B cell (primary cell): ENCODE results near the gene KMT2C. TPM values are rescaled to one million over a fixed set of nuclear protein-coding genes. Genes with fewer than 3 reads are reported as not detected.

Experiments
- ATAC-seq: fragments of 200-7000 bp; cut with Tn5 transposase; one replicate; pipeline ENCODE4 v1.10.0; 2021; ENCODE audit warnings: low read depth, mild to moderate bottlenecking, moderate number of reproducible peaks, moderate library complexity
- CTCF ChIA-PET: fragments of 350-600 bp; sonication (Branson Sonifier 250); formaldehyde crosslinking; loops from one replicate; lab custom pipeline; 2021; ENCODE audit warnings: antibody characterized with exemption, inconsistent platforms; lab: Charles Lee
- POLR2A ChIA-PET: fragments of 350-600 bp; sonication (Branson Sonifier 250); formaldehyde crosslinking; loops from one replicate; lab custom pipeline; 2021; ENCODE audit warnings: antibody characterized with exemption; lab: Charles Lee
- DNase-seq: peaks from one replicate; pipeline ENCODE4 v3.0.0; 2013
- H2AFZ ChIP-seq: 2 replicates; pipeline ENCODE4 v1.6.1; 2012; ENCODE audit warnings: mild to moderate bottlenecking, low read depth, low read length; ENCODE audit not compliant: insufficient read depth, poor library complexity, severe bottlenecking
- H3K27ac ChIP-seq, 2 donors: 1 replicate in 1 of 2; 2 replicates in 1 of 2; pipeline ENCODE4 v1.5.1; 2012 to 2013; ENCODE audit warnings: low read length in 2 of 2, mild to moderate bottlenecking in 2 of 2, moderate library complexity in 1 of 2
- H3K27me3 ChIP-seq, 4 experiments: fragments of 200-600 bp in 1 of 4; sonication (generic) in 1 of 4; replicated peaks in 1 of 4; 1 replicate in 2 of 4; 2 replicates in 2 of 4; pipeline versions ENCODE4 v1.6.1 to v1.7.0; 2013 to 2016; ENCODE audit warnings: low read length in 3 of 4, mild to moderate bottlenecking in 2 of 4, mixed read lengths in 1 of 4, moderate library complexity in 1 of 4; ENCODE audit not compliant: insufficient read depth in 4 of 4, control insufficient read depth in 3 of 4; ENCODE audit errors: control extremely low read depth in 1 of 4
- H3K36me3 ChIP-seq, 2 experiments: replicated peaks in 1 of 2; 1 replicate in 1 of 2; 2 replicates in 1 of 2; pipeline versions ENCODE4 v1.6.1 to v1.7.1; 2013; ENCODE audit warnings: low read length in 1 of 2; ENCODE audit not compliant: insufficient read depth in 2 of 2, control insufficient read depth in 1 of 2; ENCODE audit errors: control extremely low read depth in 1 of 2, extremely low read depth in 1 of 2
- H3K4me1 ChIP-seq, 2 donors: fragments of 200-600 bp in 1 of 2; sonication (generic) in 1 of 2; 1 replicate in 1 of 2; 2 replicates in 1 of 2; pipeline versions ENCODE4 v1.5.1 to v1.6.1; 2013 to 2017; ENCODE audit warnings: low read length in 2 of 2; ENCODE audit not compliant: control insufficient read depth in 2 of 2, insufficient read depth in 2 of 2
- H3K4me2 ChIP-seq: replicated peaks from 2 replicates; pipeline ENCODE3; 2012; ENCODE audit warnings: mild to moderate bottlenecking, low read depth, low read length; ENCODE audit not compliant: poor library complexity, severe bottlenecking
- H3K4me3 ChIP-seq, 5 experiments: fragments of 200-600 bp in 1 of 5; sonication (generic) in 1 of 5; 1 replicate in 3 of 5; 2 replicates in 2 of 5; pipeline versions ENCODE4 v1.5.1 to v1.7.0; 2011 to 2016; ENCODE audit warnings: low read length in 4 of 5, mild to moderate bottlenecking in 4 of 5, low read depth in 2 of 5, control low read depth in 1 of 5, moderate library complexity in 1 of 5; ENCODE audit not compliant: insufficient read depth in 1 of 5; ENCODE audit errors: control extremely low read depth in 1 of 5, extremely low read depth in 1 of 5
- H3K79me2 ChIP-seq: fragments of 200-600 bp; sonication (generic); one replicate; pipeline ENCODE4 v1.6.0; 2016; ENCODE audit warnings: low read length; ENCODE audit not compliant: control insufficient read depth, insufficient read depth
- H3K9ac ChIP-seq: fragments of 200-600 bp; sonication (generic); 2 replicates; pipeline ENCODE4 v1.6.1; 2017; ENCODE audit warnings: mild to moderate bottlenecking, low read length, moderate library complexity
- H3K9me3 ChIP-seq, 3 donors: one replicate each; pipeline versions ENCODE4 v1.6.1 to v1.7.1; 2013; ENCODE audit warnings: low read length in 2 of 3; ENCODE audit not compliant: control insufficient read depth in 2 of 3, insufficient read depth in 1 of 3; ENCODE audit errors: control extremely low read depth in 1 of 3
- H4K20me1 ChIP-seq: 2 replicates; pipeline ENCODE4 v1.6.0; 2012; ENCODE audit warnings: mild to moderate bottlenecking, low read length; ENCODE audit not compliant: insufficient read depth, control insufficient read depth, poor library complexity, severe bottlenecking
- H3K27ac Mint-ChIP-seq: one replicate; pipeline ENCODE4 v1.8.0; 2021; ENCODE audit warnings: mixed read lengths
- H3K27me3 Mint-ChIP-seq: one replicate; pipeline ENCODE4 v1.8.0; 2021; ENCODE audit warnings: mixed read lengths
- H3K4me1 Mint-ChIP-seq: one replicate; pipeline ENCODE4 v1.8.0; 2021; ENCODE audit warnings: mixed read lengths
- H3K4me3 Mint-ChIP-seq: one replicate; pipeline ENCODE4 v1.8.0; 2021; ENCODE audit warnings: mixed read lengths
- H3K9me3 Mint-ChIP-seq: one replicate; pipeline ENCODE4 v1.8.0; 2022; ENCODE audit warnings: mixed read lengths; ENCODE audit not compliant: insufficient read depth
- EZH2 ChIP-seq: IDR thresholded peaks from 2 replicates; pipeline ENCODE4 v1.6.1; 2012; ENCODE audit warnings: borderline replicate concordance, low read depth, mild to moderate bottlenecking, moderate library complexity, low read length; ENCODE audit not compliant: insufficient read depth, poor library complexity, severe bottlenecking
- WGBS: methylation state at CpG from one replicate; pipeline ENCODE4 v1.1.5; 2013; ENCODE audit warnings: missing lambda C conversion rate; ENCODE audit not compliant: insufficient coverage; 5-methylcytosine and 5-hydroxymethylcytosine counted together
- intact Hi-C: fragments of 100-400 bp; cut with micrococcal nuclease; formaldehyde crosslinking; loops from one replicate; pipeline ENCODE4 v1.10.0; 2022
- polyA minus RNA-seq: library from RNA; depleted of rRNA, polyadenylated mRNA; stranded (reverse); fragments of >200 nt; gene quantifications from 2 replicates; pipeline ENCODE4 v1.2.3, GENCODE V29; 2012
- polyA plus RNA-seq: library from polyadenylated mRNA; depleted of rRNA; stranded (reverse); fragments of >200 nt; gene quantifications from 2 replicates; pipeline ENCODE4 v1.2.3, GENCODE V29; 2012
- total RNA-seq, 2 donors: library from RNA; stranded (reverse); fragments of 120-200 nt in 1 of 2; gene quantifications; 1 replicate in 1 of 2; 2 replicates in 1 of 2; pipeline versions ENCODE4 v1.2.3 to v1.2.4, GENCODE V29; 2013 to 2022
- TF ChIP-seq, protein P1 (sequence below): fragments of 200-600 bp; IDR thresholded peaks from one replicate; pipeline ENCODE4 v1.8.0; 2022; ENCODE audit warnings: antibody characterized with exemption, mild to moderate bottlenecking

KMT2C gene
- total RNA-seq (157 and 171 TPM in 2 replicates), polyA plus RNA-seq (14.9 and 18.4 TPM in 2 replicates), polyA minus RNA-seq (36.3 and 62.2 TPM in 2 replicates)
- total RNA-seq (2013), result 61.5 TPM

DNA sequence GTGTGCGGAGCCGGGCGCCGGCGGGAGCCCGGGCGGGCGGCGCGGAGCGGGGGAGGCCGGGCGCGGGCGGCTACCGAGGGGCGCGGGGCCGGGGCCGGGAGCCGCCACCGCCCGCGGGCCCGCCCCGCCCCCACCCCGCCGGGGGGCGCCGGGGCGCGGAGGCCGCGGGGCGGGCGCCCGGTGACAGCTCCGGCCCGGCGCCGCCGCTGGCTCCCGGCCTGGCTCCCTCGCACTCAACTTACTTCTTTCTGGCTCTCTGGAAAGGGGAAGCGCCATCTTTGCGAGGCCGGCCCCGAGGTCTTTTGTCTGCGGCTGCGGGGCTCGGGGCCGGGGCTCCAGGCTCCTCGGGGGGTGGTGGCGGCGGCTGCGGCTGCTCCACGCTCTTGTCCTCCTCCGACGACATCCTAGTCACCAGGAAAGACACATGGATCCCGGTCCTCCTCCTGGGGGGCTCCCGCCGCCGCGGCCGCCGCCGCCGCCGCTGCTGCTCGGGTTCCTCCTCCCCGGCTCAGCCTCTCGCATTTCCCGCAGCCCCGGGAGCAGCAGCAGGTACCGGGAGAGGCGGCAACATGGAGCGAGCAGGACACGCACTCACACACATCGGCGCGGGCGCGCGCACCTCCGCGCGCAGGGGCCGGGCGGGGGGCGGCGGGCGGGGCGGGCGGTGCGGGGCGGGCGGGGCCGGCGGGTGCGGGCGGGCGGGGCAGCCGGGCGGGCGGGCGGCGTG is at the start of gene KMT2C:
Gene KMT2C, minus strand, starts transcription at position 620 of the 727 bp plus-strand sequence. Its CDS starts 217 bp downstream, at position 403.
- peak within 1 kb of the TSS; percentile 95 for H3K27ac Mint-ChIP-seq
- H3K9me3 Mint-ChIP-seq, result no peaks in the 10 kb centered on the region
- H3K27me3 ChIP-seq, result no peaks in the 10 kb centered on the region
- peak within 1 kb of the TSS; percentile 95 for H3K4me3 Mint-ChIP-seq
- H3K27me3 Mint-ChIP-seq, result no peaks in the 10 kb centered on the region
- TF ChIP-seq, protein P1, sequence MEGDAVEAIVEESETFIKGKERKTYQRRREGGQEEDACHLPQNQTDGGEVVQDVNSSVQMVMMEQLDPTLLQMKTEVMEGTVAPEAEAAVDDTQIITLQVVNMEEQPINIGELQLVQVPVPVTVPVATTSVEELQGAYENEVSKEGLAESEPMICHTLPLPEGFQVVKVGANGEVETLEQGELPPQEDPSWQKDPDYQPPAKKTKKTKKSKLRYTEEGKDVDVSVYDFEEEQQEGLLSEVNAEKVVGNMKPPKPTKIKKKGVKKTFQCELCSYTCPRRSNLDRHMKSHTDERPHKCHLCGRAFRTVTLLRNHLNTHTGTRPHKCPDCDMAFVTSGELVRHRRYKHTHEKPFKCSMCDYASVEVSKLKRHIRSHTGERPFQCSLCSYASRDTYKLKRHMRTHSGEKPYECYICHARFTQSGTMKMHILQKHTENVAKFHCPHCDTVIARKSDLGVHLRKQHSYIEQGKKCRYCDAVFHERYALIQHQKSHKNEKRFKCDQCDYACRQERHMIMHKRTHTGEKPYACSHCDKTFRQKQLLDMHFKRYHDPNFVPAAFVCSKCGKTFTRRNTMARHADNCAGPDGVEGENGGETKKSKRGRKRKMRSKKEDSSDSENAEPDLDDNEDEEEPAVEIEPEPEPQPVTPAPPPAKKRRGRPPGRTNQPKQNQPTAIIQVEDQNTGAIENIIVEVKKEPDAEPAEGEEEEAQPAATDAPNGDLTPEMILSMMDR, result no peak
- no peak for TF ChIP-seq EZH2
- WGBS, result under 1% methylated on average over 107 of the region's 107 CpGs
- H2AFZ ChIP-seq, result peak within 1 kb of the TSS; percentile 90
- peaks cover 16 to 17% of the 10 kb centered on the region in 2 donors for H3K4me1 ChIP-seq
- H3K4me1 Mint-ChIP-seq, result peaks cover 38% of the 10 kb centered on the region
- peaks cover 25% of the 10 kb centered on the region for H4K20me1 ChIP-seq
- no peaks in the 10 kb centered on the region for H3K36me3 ChIP-seq
- H3K9ac ChIP-seq, result peak within 1 kb of the TSS; percentile 87
- peak within 1 kb of the TSS; percentile 67 for H3K4me2 ChIP-seq
- POLR2A ChIA-PET, result interaction anchor here (1.0 to 4.5 kb wide), 5 partner anchors 25 to 93 kb away, joined by 3 to 25 read pairs (median 5); no protein-coding TSS in a partner anchor
- H3K79me2 ChIP-seq, result peaks cover 25% of the 10 kb centered on the region
- CTCF ChIA-PET, result interaction anchor here (1.2 to 2.1 kb wide), 2 partner anchors 99 to 271 kb away, joined by 4 to 7 read pairs; no protein-coding TSS in a partner anchor
- no peaks in the 10 kb centered on the region for H3K9me3 ChIP-seq
- peak; percentile 32 for ATAC-seq
- peak within 1 kb of the TSS; percentile 80 to 89 for H3K27ac ChIP-seq
- peak; percentile 71 for DNase-seq
- H3K4me3 ChIP-seq, result peak within 1 kb of the TSS; percentile 70 to 86 (median 76)
- intact Hi-C loops, result loop anchor here (1.0 to 2.0 kb wide), 2 partner anchors 28 to 99 kb away; no protein-coding TSS in a partner anchor

DNA sequence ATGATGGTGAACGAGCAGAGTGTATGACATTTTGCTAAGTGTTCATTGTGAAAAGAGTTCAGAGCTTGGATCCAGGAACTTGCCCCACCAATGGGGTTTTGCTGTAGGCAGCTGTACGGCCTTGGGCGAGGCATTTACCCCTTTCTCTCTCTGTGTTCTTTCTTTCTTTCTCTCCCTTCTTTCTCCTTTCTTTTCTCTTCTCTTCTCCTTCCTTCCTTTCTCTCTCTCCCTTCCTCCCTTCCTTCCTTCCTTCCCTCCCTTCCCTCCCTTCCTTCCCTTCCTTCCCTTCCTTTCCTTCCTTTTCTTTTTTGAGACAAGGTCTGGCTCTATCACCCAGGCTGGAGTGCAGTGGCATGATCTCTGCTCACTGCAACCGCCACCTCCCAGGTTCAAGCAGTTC is 45.3 kb upstream of the KMT2C start:
- ChIA-PET CTCF (no interaction called here), POLR2A (no interaction called here)
- Histone ChIP-seq H2AFZ (no peak overlapping the region), H3K4me2 (no peak overlapping the region), H3K27ac (no peak overlapping the region), H3K4me1 (no peaks in the 10 kb centered on the region), H3K27me3 (no peaks in the 10 kb centered on the region), H3K4me3 (no peak overlapping the region), H4K20me1 (no peaks in the 10 kb centered on the region), H3K9me3 (no peaks in the 10 kb centered on the region), H3K36me3 (no peaks in the 10 kb centered on the region), H3K9ac (no peak overlapping the region), H3K79me2 (no peaks in the 10 kb centered on the region)
- WGBS, result 89% methylated on average over 3 of the region's 4 CpGs
- TF ChIP-seq, protein P1, result no peak
- TF ChIP-seq EZH2, result no peak
- intact Hi-C loops, result no loop called here
- H3K4me1 Mint-ChIP-seq, result no peaks in the 10 kb centered on the region
- no peak overlapping the region for H3K27ac Mint-ChIP-seq
- no peaks in the 10 kb centered on the region for H3K9me3 Mint-ChIP-seq
- no peaks in the 10 kb centered on the region for H3K27me3 Mint-ChIP-seq
- DNase-seq (no peak), ATAC-seq (no peak)
- H3K4me3 Mint-ChIP-seq, result no peak overlapping the region
